Measurements from ENCODE around the gene ARHGAP30.
"Not testable (repeated sequence)": the region's sequence is repeated elsewhere in the genome, so short reads cannot be mapped to it uniquely, and the experiment has no call there.

Gene ARHGAP30, protein sequence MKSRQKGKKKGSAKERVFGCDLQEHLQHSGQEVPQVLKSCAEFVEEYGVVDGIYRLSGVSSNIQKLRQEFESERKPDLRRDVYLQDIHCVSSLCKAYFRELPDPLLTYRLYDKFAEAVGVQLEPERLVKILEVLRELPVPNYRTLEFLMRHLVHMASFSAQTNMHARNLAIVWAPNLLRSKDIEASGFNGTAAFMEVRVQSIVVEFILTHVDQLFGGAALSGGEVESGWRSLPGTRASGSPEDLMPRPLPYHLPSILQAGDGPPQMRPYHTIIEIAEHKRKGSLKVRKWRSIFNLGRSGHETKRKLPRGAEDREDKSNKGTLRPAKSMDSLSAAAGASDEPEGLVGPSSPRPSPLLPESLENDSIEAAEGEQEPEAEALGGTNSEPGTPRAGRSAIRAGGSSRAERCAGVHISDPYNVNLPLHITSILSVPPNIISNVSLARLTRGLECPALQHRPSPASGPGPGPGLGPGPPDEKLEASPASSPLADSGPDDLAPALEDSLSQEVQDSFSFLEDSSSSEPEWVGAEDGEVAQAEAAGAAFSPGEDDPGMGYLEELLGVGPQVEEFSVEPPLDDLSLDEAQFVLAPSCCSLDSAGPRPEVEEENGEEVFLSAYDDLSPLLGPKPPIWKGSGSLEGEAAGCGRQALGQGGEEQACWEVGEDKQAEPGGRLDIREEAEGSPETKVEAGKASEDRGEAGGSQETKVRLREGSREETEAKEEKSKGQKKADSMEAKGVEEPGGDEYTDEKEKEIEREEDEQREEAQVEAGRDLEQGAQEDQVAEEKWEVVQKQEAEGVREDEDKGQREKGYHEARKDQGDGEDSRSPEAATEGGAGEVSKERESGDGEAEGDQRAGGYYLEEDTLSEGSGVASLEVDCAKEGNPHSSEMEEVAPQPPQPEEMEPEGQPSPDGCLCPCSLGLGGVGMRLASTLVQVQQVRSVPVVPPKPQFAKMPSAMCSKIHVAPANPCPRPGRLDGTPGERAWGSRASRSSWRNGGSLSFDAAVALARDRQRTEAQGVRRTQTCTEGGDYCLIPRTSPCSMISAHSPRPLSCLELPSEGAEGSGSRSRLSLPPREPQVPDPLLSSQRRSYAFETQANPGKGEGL

DNA sequence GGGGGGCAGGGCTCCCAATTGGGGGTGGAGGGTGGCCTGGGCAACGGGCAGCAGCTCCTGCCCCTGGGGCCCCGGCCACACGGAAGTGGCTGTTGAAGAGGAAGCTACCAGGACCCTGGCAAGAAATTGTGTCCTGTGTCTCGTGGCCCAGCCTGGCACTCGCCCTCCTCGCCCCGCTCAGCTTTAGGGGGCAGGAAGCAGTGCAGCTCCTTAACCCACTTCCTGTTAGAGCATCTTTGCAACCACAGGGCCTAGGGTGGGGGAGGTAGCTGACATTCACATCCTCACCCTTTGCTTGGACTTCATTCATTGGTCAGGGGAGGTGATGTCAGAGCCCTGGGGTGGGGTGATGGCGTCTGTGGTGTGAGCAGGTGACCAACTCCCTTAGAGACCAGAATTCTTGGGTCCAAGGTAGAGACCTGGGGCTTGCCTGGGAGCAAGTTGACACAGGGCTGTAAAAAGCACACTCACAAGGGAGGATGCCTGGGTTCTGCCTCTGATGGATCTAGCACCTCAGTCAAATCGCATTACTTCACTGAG is at the start of gene ARHGAP30:
TSS of gene ARHGAP30 (minus strand) at position 161 of the 540 bp plus-strand sequence. CDS start 267 bp downstream, outside the sequence.
- no peak for DNase-seq

DNA sequence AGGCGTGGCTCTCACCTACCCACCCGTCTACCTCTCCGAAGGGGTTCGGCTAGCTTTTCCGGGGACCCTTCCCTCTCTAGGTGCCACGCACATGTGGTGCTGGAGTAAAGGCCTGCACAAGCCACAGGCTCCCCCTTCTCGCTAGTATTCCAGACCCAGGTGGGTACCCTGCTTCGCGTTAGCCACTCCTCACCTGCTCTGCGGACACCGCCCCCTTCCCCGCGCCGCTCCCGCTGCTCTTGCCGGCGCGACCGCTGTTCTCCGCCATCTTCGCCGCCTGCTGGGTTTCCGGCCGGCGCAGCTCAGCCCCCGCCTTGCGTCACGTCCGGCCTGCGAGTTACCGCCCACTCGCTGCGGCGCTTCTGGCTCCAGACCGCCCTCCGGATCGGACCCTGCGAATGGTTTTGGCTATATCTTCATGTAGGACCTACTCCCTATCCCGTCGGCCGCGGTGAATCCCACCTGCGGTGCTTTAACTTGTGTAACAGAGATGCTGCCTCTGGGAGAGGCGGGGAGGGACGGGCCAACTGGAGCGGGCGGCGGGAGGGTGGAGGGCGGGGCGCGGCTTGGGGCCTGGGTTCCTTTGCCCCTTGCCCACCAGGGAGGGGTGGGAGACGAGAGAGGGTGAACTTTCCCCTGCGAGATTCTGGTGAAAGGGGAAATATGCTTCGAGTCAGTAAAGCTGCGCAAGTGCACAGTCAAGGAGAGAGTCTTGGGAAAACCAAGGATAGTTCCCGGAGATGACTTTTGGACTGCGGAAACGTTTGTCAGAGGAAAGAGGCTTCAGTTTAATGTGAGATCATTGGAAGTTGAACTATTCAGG is 48.3 kb upstream of the ARHGAP30 start, which contains the start of the genes NIT1 and PFDN2:
TSS of gene NIT1 (plus strand) at position 347 of the 823 bp plus-strand sequence. CDS start at position 419, 72 bp downstream.
TSS of gene PFDN2 (minus strand) at position 279 of the 823 bp plus-strand sequence. CDS start at position 268, 11 bp downstream.
- peak; percentile 50 to 70 for DNase-seq

DNA sequence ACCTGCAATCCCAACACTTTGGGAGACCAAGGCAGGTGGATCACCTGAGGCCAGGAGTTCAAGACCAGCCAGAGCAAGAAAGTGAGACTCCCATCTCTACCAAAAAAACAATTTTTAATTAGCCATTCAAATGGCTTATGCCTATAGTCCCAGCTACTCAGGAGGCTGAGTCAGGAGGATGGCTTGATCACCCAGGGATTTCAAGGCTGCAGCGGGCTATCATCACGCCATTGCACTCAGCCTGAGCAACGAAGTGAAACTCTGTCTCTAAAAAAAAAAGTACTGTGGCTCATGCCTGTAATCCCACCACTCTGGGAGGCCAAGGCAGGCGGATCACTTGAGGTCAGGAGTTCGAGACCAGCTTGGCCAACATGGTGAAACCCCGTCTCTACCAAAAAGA is 46.3 kb upstream of the ARHGAP30 start:
- DNase-seq, result not testable (repeated sequence)

DNA sequence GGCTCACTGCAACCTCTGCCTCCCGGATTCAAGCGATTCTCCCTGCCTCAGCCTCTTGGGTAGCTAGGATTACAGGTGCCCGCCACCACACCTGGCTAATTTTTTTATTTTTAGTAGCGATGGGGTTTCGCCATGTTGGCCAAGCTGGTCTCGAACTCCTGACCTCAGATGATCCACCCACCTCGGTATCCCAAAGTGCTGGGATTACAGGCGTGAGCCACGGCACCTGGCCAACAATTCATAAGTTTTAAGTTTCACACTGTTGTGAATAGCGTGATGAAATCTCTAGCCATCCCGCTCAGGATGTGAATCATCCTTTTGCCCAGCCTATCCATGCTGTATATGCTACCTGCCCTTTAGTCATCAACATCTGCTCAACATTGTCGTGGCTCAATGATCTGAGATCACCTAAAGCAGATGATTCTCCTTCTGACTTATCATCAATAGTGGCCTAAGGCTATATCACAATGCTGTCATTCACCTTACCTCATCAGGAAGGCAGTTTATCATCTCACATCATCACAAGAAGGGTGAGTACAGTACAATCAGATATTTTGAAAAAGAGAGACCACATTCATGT is 45.5 kb upstream of the ARHGAP30 start:
- peak; percentile 78 to 87 for DNase-seq

DNA sequence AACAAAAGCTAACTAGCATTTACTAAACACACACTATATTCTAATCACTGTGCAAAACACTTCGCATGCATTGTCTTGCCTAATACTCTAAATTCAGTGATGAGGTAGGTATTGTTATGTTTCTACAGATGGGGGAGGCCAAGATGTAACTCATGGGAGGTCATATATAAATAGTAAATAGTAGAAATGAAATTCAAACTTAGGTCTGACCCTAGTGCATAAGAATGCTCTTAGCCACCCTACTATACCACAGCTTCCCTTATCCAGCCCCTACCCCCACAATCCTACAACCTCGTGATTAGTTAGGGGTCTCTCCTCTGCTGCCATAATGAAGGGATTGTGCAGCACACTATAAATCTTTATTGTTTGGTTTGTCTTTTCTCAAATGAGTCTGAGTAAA is 44.9 kb upstream of the ARHGAP30 start:
- no peak for DNase-seq

DNA sequence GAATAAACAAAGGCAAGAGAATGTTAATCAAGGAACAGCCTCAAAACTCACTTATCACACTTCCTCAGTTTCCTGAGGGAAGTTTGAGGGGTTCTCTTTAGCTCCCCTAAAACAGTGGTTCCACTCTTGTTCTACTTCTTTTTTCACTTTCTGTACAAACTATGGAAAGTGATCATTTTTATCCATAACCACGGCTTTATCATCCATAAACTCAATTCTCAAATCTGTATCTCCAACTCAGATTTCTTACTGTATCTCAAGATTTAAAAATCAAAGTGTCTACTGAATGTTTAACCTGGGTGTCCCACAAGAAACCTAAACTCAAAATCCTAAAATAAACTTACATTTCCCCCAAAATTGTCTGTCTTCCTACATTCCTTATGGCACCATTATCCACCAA is 44.2 kb upstream of the ARHGAP30 start:
- DNase-seq, result no peak

DNA sequence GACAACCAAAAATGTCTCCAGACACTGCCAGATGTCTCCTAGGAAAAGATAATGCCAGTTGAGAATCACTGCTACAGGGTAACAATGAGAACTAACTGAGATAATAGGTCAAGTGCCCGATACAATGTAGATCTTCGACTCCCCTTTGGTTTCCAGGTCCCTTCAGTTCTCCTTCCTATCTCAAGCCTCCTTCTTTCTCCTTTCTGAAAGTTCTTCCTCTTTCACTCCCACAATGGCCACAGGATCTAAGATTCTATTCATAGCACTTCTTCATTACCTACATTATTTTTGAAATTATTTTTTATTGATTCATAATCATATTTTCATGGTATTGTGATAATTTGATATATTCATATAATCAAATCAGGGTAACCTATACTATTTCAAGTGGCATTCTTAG is 41.8 kb upstream of the ARHGAP30 start:
- DNase-seq, result no peak

DNA sequence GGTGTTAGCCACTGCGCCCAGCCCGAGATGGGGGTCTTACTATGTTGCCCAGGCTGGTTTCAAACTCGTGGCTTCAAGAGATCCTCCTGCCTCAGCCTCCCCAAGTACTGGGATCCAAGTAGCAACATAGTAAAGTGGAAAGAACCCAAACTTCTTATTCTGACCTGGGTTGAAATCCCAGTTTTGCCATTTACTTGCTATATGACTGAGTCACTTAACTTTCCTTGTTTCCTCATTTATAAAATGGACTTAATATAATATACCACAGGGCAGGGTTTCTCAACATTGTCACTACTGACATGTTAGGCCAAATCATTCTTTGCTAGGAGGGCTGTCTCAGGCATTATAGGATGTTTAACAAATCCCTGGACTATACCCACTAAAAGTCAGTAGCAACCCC is 41.4 kb upstream of the ARHGAP30 start:
- no peak for DNase-seq

DNA sequence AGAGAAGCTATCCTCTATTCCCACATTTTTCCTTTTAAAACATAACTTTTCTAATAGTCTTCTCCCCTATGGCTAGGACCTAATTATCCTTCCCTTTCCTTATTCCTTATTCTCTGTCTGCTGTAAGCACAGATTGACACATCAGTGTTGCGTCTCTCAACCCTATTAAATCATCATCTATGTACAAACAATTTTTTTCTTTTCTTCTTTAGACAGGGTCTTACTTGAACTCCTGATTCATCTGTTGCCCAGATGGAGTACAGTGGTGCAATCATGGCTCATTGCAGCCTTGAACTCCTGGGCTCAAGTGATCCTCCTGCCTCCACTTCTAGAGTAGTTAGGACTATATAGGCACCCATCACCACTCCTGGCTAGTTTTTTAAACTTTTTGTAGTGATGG is 36.7 kb upstream of the ARHGAP30 start:
- DNase-seq, result no peak

DNA sequence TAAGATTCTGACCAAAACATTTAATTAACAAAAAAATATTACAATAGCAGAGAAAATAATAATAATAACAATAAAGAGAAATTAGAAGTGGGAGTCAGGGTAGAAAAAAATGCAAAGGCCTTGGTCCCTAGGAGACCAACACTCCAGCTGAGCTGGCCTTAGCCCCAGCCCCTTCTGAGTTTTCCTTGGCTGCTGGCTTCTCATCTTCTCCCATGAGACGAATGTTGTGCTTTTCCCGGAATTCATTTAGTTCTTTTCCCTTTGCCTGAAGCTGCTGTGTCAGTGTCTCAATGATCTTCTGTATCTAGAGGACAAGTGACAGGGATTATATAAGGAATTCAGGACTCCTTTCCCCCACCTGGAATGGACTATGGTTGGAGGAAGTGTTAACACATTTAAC is 30.9 kb upstream of the ARHGAP30 start:
- no peak for DNase-seq

DNA sequence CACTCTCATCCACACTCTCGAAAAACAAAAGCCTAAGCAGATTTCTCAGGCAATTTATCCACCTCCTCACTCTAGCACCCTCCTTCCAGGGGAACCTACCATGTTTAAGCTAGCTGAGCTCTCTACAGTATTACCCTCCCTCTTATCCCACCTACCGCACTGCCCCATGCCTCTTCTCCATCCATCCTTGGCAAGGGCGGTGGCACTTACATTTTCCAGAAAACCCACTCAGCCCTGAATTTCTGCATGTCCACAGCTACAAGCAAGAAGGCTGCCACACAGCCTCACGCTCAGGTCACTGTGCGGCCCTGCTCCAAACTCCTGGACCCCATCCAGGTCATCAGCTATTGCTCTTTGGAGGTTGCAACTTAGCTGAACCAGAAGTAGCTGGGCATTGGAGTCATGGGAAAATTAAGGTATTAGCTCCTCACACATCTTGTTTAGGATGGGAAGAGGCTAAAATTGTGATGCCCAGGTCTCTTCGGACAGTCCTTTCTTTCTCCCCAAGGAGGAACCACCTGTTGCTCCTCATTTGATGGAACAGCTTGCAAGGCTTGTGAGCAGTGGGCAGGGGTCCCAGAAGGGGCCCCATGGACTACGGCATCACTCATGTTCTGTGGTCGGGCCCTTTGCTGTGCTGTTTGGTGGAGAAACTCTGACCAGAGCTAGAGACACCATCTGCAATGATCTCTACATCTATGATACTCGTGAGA is 29.6 kb upstream of the ARHGAP30 start:
- no peak for DNase-seq

DNA sequence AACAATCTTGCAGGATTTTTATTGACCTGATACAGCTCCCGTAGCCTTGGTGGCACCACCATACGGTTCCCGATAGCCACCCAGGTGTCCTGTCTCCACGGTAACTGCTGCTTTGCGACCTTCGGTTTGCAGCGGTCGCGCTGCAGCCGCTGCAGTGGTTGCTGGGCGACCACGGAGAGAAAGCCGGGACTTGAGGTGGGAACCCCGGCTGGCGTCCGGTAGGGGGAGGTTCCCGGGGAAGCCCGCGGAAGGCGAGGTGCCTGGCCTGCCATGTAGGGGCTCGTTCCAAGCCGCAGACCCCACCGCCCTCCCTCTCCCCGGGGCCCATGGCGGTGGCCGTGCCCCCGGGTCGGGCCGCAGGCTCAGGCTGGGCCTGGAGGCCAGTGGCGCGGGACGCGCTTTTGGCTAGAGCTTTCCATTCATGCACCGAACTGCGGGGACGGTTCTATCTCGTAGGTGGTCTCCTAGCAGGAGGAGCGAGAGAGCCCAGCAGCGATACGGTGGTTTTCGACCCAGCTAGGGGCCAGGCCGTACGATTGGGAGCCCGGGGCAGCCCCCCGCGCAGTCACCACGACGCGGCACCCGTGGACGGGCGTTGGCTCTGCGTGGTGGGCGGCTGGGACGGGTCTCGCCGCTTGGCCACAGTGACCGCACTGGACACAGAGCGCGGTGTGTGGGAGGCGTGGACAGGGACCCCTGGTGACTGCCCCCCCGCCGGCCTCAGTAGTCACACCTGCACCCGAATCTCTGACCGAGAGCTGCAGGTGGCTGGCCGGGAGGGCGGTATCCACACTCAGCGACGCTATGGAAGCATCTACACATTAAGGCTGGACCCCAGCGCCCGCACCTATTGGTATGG is 28.7 kb upstream of the ARHGAP30 start, which contains the start of gene KLHDC9:
TSS of gene KLHDC9 (plus strand) at position 152 of the 859 bp plus-strand sequence. CDS start at position 327, 175 bp downstream.
- DNase-seq, result peak; percentile 30 to 65

DNA sequence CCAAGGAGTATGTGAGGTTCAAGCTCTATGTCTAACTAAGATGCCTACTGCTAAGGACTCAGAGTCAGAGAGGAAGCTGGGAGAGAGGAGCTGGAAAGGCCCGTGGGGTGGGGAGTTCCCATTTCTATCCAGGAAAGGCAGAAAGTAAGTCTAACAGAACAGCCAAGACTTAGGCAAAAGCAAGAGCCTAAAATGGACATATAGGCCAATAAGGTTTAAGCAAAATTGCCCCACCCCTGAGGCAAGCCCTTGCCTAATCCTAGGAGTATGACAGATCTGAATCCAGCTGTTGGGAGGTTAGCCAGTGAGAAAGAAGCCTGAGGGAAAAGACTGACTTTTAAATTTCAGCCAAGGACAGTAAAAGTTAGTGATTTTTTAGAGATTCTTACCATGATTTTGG is 26.8 kb upstream of the ARHGAP30 start:
- DNase-seq, result no peak

DNA sequence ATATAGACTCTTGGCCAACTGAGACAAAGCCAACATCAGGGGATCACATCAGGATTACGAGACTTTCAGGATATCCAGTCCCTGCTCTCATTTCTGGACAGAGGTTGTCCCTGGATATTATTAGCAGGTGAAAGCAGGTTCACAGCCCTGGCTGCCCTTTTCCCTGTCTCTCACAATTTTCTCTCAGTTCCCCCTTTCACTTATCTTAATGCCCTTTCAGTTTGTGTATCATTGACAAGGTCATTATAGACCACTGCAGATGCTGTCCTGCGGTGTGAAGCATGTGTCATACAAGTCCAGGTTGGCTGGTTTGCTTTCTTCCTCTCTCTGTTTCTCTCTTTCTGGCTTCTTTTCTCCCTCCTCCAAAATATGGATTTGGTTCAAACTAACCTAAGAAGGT is 26.3 kb upstream of the ARHGAP30 start:
- DNase-seq, result no peak

DNA sequence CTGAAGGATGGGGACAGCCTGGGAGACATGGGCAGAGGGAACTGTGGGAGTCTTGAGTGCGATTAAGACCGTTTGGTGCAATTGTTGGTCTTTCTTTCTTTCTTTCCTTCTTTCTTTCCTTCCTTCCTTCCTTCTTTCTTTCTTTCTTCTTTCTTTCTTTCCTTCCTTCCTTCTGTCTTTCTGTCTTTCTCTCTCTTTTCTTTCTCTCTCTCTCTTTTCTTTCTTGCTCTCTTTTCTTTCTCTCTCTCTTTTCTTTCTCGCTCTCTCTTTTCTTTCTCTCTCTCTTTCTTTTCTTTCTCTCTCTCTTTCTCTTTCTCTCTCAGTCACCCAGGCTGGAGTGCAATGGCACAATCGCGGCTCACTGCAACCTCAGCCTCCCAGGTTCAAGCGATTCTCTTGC is 25.5 kb upstream of the ARHGAP30 start:
- DNase-seq, result no peak

DNA sequence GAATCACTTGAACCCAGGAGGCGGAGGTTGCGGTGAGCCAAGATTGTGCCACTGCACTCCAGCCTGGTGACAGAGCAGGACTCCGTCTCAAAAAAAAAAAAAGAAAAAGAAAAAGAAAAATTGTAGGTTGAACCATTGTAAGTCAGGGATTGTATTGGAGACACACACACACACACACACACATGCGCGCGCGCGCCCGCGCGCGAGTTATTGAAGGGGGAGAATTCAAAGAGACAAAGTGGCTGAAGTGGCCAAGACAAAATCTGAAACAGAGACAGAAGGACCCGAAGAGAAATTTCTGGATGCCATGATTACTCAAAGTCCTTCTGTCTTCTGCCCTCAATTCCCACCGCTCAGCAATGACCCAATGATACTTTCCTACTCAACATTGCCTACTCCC is 24.8 kb upstream of the ARHGAP30 start:
- DNase-seq, result no peak

DNA sequence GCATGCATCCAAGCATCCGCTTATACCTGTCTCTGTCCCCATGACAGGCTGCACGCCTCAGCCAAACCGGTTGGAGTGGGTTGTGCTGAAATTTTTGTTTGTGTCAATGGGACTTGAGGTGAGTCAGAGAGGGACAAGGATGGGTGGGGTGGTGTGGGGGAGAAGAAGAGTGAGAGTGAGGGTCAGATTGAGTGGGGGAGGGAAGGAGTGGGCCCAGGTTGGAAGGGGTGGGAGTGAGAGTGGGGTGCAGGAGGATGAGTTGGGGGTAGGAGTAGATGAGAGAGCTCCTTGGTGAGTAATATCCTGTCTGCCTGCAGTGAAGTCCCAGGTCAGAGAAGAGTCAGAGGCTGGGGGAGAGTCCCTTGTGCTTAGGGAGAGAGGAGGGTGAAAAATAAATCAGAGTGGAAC is 22.9 kb upstream of the ARHGAP30 start:
- peak in 1 of 2 experiments; percentile 14 for DNase-seq

DNA sequence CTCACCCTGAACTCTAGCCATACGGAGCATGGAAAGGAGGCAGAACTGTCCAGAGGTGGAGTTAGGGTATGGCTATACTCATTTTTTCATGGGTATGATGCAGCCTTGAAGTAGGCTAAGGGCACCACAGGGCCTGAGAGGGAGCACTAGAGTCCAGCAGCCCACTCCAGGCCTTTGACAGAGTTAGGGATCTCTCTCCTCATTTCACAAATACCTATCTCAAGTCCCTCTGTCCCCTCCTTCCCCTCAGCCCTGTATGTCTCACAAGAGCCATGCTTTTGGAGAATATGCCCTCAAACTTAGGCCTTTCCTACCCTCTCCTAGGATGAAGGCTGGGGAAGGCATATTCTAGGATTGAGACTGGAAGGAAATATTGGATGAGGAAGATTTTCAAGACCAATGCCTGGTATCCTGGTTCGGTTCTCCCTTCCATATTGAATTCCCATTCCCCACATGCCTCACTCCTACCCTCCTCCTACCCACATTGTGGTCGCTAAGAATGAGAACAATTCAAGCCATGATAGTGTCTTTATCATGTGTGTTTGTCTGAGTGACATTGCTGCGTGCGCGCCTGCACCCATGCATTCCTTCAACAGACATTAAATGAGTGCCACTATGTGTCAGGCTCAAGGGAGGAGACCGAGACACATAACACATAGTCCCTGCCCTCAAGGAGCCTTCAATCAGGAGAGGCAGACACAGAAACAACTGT is 22.3 kb upstream of the ARHGAP30 start:
- DNase-seq, result no peak

DNA sequence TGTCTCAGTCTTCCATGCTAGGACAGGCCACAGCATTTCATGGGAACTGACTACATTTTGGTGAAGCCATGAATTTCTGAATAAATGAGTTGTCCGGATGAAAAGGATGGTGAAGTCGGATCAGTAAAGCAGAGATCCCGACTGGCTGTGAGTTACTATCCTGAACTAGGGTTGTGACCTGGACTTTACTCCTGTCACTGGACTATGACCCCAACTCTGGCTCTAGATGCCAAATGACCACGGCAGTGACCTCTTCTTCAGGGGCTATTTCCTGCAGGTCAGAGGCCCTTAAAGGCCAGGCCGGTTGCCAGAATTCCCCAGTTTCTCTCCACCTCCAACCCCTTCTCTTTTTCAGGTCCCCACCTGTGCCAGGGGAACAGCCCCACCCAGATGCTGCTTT is 21.4 kb upstream of the ARHGAP30 start:
- no peak for DNase-seq
